Loucy (cell line): Measurements from ENCODE around the gene XRCC4.

Source experiments
- CTCF ChIP-seq: fragments of 200-600 bp; sonication (generic); conservative IDR thresholded peaks from 2 replicates; pipeline ENCODE4 v1.5.1; 2014; ENCODE audit warnings: mild to moderate bottlenecking, antibody characterized with exemption, low read length
- EZH2phosphoT487 ChIP-seq: fragments of 200-600 bp; IDR thresholded peaks from 2 replicates; pipeline ENCODE4 v1.6.1; 2018; ENCODE audit warnings: antibody characterized with exemption, mild to moderate bottlenecking, moderate library complexity, borderline replicate concordance

- TF ChIP-seq CTCF (no peak), EZH2phosphoT487 (no peak)
These were observed 291.0 kb downstream of the XRCC4 start for GRCh38 chr5:83368319-83368718.
